Subcutaneous adipose tissue (tissue), 4 donors: ENCODE data around the gene B4GALT3. TPM values are rescaled to one million over a fixed set of nuclear protein-coding genes. Genes with fewer than 3 reads are reported as not detected.

Source experiments
- total RNA-seq, 4 donors: library from RNA; depleted of rRNA; stranded (reverse); fragments of >200 nt; gene quantifications; one replicate each; pipeline ENCODE4 v1.1.0, GENCODE V29; 2016
- TF ChIP-seq, protein P1 (sequence below): fragments of 450-650 bp; IDR thresholded peaks from one replicate; pipeline ENCODE4 v1.5.1; 2016; ENCODE audit warnings: low read depth, mild to moderate bottlenecking, control low read depth, antibody characterized with exemption, moderate library complexity

The B4GALT3 gene
- total RNA-seq, 4 donors from 2014 or later: 11.7 to 25.3 (median 19.8) TPM

DNA sequence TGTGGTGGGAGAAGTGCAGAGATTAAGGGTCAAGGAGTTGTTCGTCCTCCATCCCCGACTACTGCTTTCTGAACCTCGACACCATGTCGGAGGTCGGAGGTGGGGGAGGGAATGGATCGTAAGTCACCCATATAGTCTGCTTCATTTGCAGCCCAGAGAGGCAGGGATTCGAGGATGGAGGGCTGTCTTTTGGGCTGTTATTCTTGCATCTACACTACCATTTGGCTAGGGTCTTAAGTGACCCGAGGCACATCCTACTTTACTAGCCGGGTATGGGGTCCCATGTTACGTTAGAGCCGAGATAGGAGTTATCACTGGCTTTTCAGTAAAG lies 17.4 kb downstream of the B4GALT3 start:
- TF ChIP-seq, protein P1, sequence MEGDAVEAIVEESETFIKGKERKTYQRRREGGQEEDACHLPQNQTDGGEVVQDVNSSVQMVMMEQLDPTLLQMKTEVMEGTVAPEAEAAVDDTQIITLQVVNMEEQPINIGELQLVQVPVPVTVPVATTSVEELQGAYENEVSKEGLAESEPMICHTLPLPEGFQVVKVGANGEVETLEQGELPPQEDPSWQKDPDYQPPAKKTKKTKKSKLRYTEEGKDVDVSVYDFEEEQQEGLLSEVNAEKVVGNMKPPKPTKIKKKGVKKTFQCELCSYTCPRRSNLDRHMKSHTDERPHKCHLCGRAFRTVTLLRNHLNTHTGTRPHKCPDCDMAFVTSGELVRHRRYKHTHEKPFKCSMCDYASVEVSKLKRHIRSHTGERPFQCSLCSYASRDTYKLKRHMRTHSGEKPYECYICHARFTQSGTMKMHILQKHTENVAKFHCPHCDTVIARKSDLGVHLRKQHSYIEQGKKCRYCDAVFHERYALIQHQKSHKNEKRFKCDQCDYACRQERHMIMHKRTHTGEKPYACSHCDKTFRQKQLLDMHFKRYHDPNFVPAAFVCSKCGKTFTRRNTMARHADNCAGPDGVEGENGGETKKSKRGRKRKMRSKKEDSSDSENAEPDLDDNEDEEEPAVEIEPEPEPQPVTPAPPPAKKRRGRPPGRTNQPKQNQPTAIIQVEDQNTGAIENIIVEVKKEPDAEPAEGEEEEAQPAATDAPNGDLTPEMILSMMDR: no peak

GRCh38 chr1:161159087-161159912 lies 18.0 kb downstream of the B4GALT3 start, which contains the start of gene USP21:
Gene USP21, plus strand, starts transcription at chr1:161159500. Its CDS starts 1,141 bp downstream, at chr1:161160641.
- TF ChIP-seq, protein P1: no peak

- TF ChIP-seq, protein P1: no peak
Measured at GRCh38 chr1:161158316-161159010, 18.8 kb downstream of the B4GALT3 start.

- TF ChIP-seq, protein P1: no peak
Measured at GRCh38 chr1:161157867-161158266, 19.4 kb downstream of the B4GALT3 start.

DNA sequence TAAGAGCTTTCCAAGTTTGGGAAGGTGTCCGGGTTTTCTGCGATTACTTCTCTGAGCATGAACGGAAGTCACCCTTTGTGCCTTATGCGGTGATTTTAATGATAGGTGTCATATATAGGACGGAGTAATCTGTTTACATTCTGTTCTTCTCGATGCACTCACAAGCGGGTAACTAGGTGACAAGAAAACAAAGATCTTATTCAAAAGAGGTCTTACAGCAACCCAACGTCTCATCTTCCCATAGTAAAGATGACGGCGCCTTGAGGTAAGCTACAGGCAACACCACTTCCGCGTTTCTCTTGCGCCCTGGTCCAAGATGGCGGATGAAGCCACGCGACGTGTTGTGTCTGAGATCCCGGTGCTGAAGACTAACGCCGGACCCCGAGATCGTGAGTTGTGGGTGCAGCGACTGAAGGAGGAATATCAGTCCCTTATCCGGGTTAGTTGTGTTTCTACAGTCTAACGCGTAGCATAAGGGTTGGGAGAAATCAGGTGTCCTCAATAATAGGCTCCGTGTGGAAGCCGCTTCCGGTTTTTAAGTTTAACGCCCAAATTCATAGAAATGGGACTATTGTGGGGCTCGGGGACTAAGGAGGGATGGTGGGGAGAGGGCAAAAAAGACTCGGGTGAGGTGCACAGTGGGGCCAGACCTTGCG lies 23.5 kb downstream of the B4GALT3 start, which contains the start of gene UFC1:
TSS of gene UFC1 (plus strand) at position 297 of the 656 bp plus-strand sequence. CDS start at position 317, 20 bp downstream.
- TF ChIP-seq, protein P1: no peak

- TF ChIP-seq, protein P1: no peak
Measured at GRCh38 chr1:161153176-161153575, 24.1 kb downstream of the B4GALT3 start.

DNA sequence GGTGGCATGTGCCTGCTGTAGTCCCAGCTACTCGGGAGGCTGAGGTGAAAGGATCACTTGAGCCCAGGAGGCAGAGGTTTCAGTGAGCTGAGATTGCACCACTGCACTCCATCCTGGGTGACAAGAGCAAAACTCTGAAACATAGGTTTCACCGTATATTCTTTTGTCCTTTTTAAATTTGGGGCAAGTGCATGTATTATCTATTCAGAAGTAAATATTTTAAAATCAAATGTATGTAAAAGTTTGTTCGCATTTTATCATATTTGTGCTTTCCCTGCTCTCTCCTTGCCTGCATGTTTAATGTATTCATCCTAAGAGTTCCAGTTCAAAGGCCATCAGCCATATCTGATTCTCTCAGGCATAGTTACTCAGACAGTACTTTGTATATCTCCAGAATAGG lies 31.5 kb downstream of the B4GALT3 start:
- TF ChIP-seq, protein P1: no peak
